ENCODE measurements around the gene ABCA7.

The ABCA7 gene

DNA sequence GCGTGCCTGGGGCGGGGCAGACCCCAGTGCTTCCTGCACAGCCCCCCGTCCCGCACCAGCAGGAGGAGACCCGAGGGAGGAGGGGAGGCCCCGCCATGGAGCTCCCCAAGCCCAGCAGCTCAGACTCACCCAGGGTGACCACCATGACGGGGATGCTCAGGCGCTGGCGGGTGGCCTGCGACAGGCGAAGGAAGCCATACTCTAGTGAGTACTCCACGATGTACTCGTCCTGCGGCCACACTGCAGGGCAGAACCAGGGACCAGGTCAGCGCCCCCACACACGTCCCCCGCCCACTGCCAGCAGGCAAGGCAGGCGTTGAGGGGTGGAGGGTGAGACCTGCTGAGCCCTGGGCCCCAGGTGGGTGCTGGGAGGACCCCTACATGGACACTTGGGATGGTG lies 27.6 kb upstream of the ABCA7 start:
- Histone ChIP-seq H4K20me1 (ENCODE audit: control insufficient read depth, insufficient read depth, low read depth, low read length) (peaks cover 18% of the 10 kb centered on the region; the same call in 1 of the 2 replicates), H3K79me2 (ENCODE audit: control insufficient read depth, low read length) (peaks cover 46% of the 10 kb centered on the region), H3K9me2 (replicated peaks; ENCODE audit: control insufficient read depth, low read length) (no peaks in the 10 kb centered on the region), H3K4me1 (ENCODE audit: control insufficient read depth, low read length) (peaks cover 6% of the 10 kb centered on the region), H3K4me2 (ENCODE audit: low read length) (no peak overlapping the region), H3K9me3 (ENCODE audit: control insufficient read depth, insufficient read depth, low read length) (no peaks in the 10 kb centered on the region), H3K36me3 (ENCODE audit: control insufficient read depth, low read length) (peaks cover 80% of the 10 kb centered on the region), H3K27ac (ENCODE audit: low read depth, low read length) (no peak overlapping the region), H3K4me3 (ENCODE audit: low read length) (no peak overlapping the region), H3K27me3 (ENCODE audit: control insufficient read depth, low read length) (no peaks in the 10 kb centered on the region), H3F3A (ENCODE audit: control insufficient read depth, insufficient read depth) (no peaks in the 10 kb centered on the region)
- no peak for TF ChIP-seq EZH2phosphoT487 (IDR thresholded peaks at IDR 0.05; ENCODE audit: borderline replicate concordance, low read length)
- TF ChIP-seq, protein P1, sequence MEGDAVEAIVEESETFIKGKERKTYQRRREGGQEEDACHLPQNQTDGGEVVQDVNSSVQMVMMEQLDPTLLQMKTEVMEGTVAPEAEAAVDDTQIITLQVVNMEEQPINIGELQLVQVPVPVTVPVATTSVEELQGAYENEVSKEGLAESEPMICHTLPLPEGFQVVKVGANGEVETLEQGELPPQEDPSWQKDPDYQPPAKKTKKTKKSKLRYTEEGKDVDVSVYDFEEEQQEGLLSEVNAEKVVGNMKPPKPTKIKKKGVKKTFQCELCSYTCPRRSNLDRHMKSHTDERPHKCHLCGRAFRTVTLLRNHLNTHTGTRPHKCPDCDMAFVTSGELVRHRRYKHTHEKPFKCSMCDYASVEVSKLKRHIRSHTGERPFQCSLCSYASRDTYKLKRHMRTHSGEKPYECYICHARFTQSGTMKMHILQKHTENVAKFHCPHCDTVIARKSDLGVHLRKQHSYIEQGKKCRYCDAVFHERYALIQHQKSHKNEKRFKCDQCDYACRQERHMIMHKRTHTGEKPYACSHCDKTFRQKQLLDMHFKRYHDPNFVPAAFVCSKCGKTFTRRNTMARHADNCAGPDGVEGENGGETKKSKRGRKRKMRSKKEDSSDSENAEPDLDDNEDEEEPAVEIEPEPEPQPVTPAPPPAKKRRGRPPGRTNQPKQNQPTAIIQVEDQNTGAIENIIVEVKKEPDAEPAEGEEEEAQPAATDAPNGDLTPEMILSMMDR (IDR thresholded peaks at IDR 0.05; ENCODE audit: low read depth, low read length, poor library complexity, severe bottlenecking) = no peak

- peaks cover 88% of the 10 kb centered on the region for H3K36me3 ChIP-seq (ENCODE audit: control insufficient read depth, low read length)
- peaks cover 55% of the 10 kb centered on the region for H3K79me2 ChIP-seq (ENCODE audit: control insufficient read depth, low read length)
- no peaks in the 10 kb centered on the region for H3K27me3 ChIP-seq (ENCODE audit: control insufficient read depth, low read length)
- H3K9me3 ChIP-seq (ENCODE audit: control insufficient read depth, insufficient read depth, low read length) = no peaks in the 10 kb centered on the region
- no peaks in the 10 kb centered on the region for H3F3A ChIP-seq (ENCODE audit: control insufficient read depth, insufficient read depth)
- peaks cover 15% of the 10 kb centered on the region for H3K4me1 ChIP-seq (ENCODE audit: control insufficient read depth, low read length)
- no peaks in the 10 kb centered on the region for H3K9me2 ChIP-seq (replicated peaks; ENCODE audit: control insufficient read depth, low read length)
- peaks cover 26% of the 10 kb centered on the region for H4K20me1 ChIP-seq (ENCODE audit: control insufficient read depth, insufficient read depth, low read depth, low read length)
- H3K27ac ChIP-seq (ENCODE audit: low read depth, low read length) = no peak overlapping the region
- H3K4me2 ChIP-seq (ENCODE audit: low read length) = no peak overlapping the region
- H3K4me3 ChIP-seq (ENCODE audit: low read length) = no peak overlapping the region
- TF ChIP-seq, protein P1 (IDR thresholded peaks at IDR 0.05; ENCODE audit: low read depth, low read length, poor library complexity, severe bottlenecking) = no peak
- TF ChIP-seq EZH2phosphoT487 (IDR thresholded peaks at IDR 0.05; ENCODE audit: borderline replicate concordance, low read length) = no peak
Observed at GRCh38 chr19:1013218-1013617, 26.7 kb upstream of the ABCA7 start.

- Histone ChIP-seq H3K9me2 (replicated peaks; ENCODE audit: control insufficient read depth, low read length) (no peaks in the 10 kb centered on the region), H3K36me3 (ENCODE audit: control insufficient read depth, low read length) (peaks cover 93% of the 10 kb centered on the region), H3K79me2 (ENCODE audit: control insufficient read depth, low read length) (peaks cover 66% of the 10 kb centered on the region), H3K4me3 (ENCODE audit: low read length) (no peak overlapping the region), H3K4me1 (ENCODE audit: control insufficient read depth, low read length) (peaks cover 27% of the 10 kb centered on the region), H3K9me3 (ENCODE audit: control insufficient read depth, insufficient read depth, low read length) (no peaks in the 10 kb centered on the region), H3F3A (ENCODE audit: control insufficient read depth, insufficient read depth) (no peaks in the 10 kb centered on the region), H3K27ac (ENCODE audit: low read depth, low read length) (no peak overlapping the region), H3K27me3 (ENCODE audit: control insufficient read depth, low read length) (no peaks in the 10 kb centered on the region), H4K20me1 (ENCODE audit: control insufficient read depth, insufficient read depth, low read depth, low read length) (peaks cover 33% of the 10 kb centered on the region), H3K4me2 (ENCODE audit: low read length) (no peak overlapping the region)
- TF ChIP-seq EZH2phosphoT487 (IDR thresholded peaks at IDR 0.05; ENCODE audit: borderline replicate concordance, low read length) = no peak
- TF ChIP-seq, protein P1 (IDR thresholded peaks at IDR 0.05; ENCODE audit: low read depth, low read length, poor library complexity, severe bottlenecking) = no peak
Observed at GRCh38 chr19:1014161-1015060, 25.5 kb upstream of the ABCA7 start.

All from DOHH2 (cell line).